Stimulated activated CD8-positive, alpha-beta memory T cell treated with anti-CD3 and anti-CD28 coated beads, Interleukin-15, amount 100 ng/mL, for 1 hour (primary cell): ENCODE data around the gene KHSRP.

Experiments
- DNase-seq: peaks from one replicate; pipeline ENCODE4 v3.0.0-alpha.2; 2020; ENCODE audit warnings: low read depth

KHSRP gene, protein sequence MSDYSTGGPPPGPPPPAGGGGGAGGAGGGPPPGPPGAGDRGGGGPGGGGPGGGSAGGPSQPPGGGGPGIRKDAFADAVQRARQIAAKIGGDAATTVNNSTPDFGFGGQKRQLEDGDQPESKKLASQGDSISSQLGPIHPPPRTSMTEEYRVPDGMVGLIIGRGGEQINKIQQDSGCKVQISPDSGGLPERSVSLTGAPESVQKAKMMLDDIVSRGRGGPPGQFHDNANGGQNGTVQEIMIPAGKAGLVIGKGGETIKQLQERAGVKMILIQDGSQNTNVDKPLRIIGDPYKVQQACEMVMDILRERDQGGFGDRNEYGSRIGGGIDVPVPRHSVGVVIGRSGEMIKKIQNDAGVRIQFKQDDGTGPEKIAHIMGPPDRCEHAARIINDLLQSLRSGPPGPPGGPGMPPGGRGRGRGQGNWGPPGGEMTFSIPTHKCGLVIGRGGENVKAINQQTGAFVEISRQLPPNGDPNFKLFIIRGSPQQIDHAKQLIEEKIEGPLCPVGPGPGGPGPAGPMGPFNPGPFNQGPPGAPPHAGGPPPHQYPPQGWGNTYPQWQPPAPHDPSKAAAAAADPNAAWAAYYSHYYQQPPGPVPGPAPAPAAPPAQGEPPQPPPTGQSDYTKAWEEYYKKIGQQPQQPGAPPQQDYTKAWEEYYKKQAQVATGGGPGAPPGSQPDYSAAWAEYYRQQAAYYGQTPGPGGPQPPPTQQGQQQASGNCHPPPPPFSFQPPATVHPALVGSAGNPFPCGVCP

DNA sequence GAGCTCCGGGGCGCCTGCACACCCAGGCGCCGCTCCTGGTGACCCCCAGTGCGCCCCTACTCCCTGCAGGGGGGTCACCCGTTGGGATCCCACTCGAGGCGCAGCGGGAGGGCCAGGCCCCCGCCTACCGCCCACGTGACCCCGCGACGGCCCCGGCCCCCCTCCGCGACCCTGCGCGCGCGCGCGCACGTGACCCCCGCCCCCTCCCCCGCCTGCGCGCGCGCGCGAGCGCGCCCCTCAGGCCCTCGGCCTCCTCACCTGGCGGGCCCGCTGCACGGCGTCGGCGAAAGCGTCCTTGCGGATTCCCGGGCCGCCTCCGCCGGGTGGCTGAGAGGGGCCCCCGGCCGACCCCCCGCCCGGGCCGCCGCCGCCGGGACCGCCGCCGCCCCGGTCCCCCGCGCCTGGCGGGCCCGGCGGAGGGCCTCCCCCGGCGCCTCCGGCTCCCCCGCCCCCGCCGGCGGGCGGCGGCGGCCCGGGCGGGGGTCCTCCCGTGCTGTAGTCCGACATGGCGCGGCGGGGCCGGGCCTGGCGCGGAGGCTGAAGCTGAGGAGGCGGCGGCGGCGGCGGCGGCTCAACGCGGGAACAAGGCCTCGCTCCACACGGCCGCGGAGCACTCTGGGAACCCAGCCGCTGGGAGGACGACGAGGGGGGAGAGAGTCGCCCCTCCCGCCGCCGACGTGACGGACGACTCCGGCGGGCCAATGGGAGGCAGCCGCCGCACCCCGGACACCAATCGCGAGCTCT lies at the start of gene KHSRP:
TSS of gene KHSRP (minus strand) at position 617 of the 744 bp plus-strand sequence. CDS start at position 507, 110 bp downstream.
- no peak for DNase-seq

DNA sequence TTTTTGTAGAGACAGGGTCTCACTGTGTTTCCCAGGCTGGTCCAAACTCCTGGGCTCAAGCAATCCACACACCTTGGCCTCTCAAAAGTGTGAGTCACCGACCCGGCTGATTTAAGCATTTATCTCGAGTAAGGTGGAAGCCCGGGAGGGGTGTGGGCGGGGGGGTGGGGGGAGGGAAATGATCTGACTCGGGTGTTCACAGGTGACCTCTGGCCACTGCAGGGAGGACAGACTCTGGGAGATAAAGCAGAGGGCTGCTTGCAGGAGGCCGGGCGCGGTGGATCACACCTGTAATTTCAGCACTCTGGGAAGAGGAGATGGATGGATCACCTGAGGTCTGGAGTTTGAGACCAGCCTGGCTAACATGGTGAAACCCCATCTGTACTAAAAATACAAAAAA lies 49.0 kb upstream of the KHSRP start:
- DNase-seq: no peak

DNA sequence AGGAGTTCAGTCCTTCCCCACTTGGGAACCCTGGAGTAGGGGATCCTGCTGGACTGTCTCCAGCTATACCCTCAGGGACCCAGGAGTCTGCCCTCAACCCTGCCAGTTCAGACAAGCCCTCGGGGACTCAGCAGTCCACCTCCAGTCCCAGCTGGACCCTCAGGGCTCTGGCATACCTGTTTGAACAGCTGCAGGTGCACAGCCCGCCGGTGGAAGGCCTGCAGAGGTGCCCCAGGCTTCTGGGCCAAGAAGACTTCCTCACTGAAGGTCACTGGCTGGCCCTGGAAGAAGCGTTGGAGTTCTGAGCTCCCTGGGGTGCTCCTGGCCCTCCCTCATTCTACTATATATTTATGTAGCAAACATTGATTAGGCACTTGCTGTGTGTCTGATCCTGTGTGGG lies 48.1 kb upstream of the KHSRP start:
- DNase-seq: no peak

DNA sequence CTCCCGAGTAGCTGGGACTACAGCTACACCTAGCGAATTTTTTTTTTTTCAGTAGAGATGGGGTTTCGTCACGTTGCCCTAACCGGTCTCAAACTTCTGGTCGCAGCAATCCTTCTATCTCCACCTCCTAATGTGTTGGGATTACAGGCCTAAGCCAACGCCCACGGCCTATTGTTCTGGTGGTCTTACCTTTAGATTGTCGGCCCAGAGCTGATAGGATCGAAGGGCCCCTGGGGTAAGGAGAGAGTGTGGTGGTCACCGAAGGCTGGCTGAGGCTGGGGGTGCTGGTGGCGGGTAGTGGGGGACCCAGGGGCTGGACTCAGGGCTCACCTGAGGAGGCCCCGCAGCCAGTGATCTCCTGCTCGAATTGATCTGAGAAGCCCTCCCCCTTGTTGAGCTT lies 46.5 kb upstream of the KHSRP start:
- DNase-seq: no peak

DNA sequence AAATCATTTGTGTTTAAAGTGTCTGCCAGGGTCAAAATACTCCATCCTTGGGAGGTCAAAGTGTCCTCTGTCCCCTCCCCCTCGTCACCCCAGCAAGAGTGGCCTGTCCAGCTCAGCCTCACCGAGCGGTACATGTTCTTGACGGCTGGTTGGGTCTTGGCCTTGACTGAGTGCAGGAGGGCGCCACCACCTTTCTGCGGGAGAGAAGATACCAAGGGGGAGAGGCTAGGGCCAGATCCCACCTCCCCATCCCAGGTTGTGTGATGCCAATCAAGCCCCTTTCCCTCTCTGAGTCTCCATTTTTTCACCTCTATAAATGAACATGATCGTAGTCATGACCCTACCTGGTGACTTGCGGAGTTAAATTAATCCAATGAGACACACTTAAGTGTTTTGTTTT lies 45.6 kb upstream of the KHSRP start:
- DNase-seq: no peak

DNA sequence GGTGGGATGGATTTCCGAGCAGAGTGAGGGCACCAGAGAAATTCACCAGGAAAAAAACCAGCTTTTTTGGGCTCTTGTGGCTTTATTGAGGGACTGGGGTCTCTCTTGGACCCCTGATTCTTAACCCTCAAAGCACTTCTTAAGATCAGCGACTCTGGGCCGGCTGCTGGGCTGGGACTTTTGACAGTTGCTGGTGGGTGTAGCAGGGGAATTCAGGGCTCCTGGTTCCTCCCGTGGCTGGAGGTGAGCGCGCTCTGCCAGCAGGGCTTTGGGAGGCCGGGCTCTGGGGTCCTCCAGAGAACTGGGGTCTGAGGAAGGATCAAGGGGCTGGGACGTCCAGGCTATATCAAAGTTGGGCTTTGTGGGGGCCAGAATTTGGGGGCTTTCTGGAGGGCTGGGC lies 42.8 kb upstream of the KHSRP start:
- no peak for DNase-seq

DNA sequence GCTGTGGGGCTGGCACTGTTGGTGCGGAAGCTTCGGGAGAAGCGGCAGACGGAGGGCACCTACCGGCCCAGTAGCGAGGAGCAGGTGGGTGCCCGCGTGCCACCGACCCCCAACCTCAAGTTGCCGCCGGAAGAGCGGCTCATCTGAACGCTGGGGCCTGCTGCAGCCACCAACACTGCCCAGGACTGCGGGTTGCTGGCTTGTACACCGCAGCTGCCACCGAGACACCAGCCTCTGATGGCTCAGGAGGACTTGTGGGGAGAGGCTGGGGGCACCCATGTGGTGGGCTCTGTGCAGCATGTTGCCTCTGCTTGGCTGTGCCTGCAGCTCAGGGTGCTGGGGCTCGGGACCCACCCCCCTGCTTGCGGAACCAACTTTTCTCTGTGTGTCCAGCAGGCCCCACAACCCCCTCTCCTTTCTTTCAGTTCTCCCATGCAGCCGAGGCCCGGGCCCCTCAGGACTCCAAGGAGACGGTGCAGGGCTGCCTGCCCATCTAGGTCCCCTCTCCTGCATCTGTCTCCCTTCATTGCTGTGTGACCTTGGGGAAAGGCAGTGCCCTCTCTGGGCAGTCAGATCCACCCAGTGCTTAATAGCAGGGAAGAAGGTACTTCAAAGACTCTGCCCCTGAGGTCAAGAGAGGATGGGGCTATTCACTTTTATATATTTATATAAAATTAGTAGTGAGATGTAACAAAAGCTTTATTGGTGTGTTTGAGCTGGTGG lies 42.1 kb upstream of the KHSRP start:
- DNase-seq: no peak

DNA sequence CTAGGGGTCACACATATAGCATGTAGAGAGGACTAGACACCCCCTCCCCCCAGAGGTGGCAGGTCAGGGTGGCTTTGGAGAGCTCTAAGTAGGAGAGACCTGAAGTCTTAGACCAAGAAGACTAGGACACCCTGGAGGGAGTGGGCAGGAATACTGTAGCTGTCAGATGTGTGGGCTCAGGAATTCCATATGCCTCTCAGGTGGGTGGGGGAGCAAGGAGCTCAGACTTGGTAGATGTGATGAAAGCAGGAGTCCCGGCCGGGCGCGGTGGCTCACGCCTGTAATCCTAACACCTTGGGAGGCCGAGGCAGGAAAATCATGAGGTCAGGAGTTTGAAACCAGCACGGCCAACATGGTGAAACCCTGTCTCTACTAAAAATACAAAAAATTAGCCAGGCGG lies 41.1 kb upstream of the KHSRP start:
- DNase-seq: no peak

DNA sequence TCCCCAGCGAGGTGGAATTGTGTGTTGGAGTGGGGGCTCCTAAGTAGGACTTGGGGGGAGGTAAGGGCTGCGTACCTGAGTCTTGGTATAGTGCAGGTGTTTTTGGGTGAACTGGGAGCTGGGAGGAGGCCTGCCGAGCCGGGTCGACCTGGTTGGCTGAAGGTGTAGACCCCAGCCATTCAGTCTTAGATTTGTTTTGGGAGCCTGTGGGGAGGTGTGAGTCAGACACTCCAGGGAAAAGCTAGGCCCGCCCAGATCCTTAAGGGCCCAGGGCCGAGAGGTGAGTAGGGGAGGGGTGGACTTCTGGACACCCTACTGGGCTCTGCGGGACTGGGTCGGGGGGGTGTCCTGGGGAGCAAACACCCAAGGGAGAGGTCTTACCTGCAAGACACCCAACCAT lies 40.4 kb upstream of the KHSRP start:
- no peak for DNase-seq

DNA sequence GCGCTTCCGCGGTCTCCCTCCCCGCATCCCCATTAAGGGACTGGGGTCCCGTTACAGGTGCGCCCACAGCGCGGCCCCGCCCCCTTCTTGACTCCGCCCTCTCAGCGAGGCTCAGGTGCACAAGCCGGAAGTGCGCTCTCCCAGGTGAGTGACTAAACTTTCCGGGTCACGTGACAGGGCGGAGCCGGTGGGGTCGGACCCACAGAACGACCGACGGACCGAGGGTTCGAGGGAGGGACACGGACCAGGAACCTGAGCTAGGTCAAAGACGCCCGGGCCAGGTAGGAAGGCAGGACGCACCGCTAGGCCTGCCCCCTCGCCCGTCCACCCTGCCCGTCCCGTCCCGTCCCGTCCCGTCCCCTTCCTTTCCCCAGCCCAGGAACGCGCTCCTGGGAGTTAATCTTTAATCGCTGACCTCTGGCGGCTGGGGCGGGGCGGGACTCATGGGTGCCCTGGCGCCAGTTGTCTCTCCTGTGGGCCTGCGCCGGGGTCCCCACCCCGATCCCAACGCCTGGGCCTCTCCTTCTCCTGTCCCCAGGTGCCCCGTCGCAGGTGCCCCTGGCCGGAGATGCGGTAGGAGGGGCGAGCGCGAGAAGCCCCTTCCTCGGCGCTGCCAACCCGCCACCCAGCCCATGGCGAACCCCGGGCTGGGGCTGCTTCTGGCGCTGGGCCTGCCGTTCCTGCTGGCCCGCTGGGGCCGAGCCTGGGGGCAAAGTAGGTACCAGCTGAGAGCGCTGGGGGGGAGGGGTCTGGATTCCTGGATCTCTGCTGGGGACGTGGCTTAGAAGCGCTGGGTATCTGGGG lies 39.7 kb upstream of the KHSRP start, which contains the start of gene CRB3:
TSS of gene CRB3 (plus strand) at position 202 of the 804 bp plus-strand sequence. CDS start at position 633, 431 bp downstream.
- DNase-seq: peak; percentile 29

DNA sequence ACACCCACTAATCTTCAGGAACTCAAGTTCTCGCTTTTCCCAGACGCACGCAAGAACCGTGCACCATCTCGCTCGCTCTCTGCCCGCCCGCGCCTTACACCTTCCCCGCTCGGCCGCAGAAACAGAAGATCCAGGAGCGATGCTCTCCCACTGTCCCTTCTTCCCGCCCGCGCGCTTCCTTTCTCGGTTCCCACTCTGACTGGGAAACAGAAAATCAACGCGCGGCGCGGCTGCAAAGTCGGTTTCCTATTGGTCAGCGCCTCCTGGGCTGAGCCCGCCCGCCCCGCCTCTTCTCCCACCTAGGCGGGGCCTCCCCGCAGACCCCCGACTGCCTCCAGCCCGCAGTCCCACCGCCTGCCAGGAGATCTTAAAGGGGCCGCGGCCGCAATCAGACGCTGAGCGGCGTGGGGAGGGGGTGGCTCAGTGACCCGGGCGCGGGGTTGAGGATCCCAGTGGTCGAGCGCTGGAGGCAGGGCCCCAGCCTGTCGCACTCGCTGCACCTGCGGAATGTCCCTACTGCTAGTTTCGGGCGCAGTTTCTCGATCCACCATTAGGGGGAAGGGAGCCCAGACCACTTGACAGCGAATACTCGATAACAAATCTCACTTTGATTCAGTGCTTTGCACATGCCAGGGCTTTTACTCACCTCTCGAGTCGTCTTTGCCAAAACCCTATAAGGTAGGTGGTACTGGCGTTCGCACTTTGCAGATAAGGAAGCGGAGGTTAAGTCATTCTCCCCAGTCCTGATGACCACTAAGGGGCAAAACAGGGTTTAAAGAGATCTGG lies 35.7 kb upstream of the KHSRP start:
- DNase-seq: peak; percentile 95

DNA sequence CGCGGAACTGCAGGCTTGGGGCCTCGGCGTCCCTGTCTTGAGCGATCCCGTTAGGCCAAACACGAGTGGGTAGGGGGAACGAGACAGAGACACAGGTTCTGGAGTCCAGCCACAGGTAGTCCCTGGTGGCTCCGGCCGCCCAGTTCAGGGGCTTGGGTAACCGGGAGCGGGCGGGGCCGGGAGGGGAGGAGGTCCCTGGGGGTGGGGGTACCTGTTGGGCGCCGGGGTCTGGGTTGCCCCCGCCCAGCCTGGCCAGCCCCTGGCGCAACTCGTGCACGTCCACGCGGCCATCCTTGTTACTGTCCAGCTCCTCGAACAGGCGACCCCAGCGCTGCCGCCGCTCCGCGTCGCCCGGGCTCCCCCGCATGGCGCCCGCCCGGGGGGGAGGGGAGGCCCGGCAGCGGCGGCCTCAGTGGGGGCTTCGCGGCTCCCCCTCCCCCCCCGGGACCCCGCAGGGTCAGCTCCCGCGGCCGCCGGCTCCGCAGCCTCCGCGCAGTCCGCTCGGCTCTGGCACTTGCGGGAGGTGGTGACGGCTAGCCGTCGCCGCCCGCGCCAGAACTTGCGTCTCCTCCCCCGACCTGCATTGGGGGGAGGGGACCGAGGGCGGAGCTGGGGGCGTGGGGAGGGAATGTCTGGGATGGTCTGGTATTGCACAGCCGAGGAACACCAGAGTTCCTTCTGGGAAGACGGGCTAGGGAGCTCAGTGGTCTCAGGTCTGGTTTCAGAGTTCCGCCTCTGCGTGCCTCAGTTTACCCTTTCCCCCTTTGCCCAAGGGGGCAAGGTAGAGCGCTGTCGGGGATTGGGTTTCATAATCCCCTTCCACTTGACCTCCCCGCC lies 34.9 kb upstream of the KHSRP start, which contains the start of gene SLC25A23:
TSS of gene SLC25A23 (minus strand) at position 531 of the 837 bp plus-strand sequence. CDS start at position 367, 164 bp downstream.
- DNase-seq: no peak

DNA sequence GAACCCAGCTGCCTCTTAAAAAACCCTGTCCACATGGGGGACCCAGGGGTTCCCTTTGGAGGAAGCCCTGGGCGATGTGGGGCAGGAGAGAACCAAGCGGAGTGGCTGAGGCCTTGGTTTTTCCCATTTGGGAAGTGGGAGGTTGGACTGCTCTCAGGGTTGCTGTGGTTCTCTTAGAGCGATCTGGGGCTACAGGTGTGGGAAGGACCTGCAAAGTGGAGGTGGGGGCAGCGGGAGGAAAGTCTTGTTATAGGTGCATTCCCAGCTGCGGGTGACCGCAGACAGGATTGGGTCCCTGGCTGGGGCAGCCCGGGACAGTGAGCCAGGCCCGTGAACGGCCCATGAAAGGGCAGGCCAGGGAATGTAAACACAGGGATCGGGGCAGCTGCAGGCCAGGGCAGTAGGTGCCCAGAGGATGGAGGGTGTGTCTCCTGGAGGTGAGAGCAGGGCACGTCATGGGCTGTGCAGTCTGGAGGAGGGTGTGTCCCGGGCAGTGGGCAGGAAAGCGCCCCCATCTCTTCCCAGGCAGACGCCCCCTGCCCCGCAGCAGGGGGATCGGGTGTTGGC lies 34.2 kb upstream of the KHSRP start:
- DNase-seq: no peak

DNA sequence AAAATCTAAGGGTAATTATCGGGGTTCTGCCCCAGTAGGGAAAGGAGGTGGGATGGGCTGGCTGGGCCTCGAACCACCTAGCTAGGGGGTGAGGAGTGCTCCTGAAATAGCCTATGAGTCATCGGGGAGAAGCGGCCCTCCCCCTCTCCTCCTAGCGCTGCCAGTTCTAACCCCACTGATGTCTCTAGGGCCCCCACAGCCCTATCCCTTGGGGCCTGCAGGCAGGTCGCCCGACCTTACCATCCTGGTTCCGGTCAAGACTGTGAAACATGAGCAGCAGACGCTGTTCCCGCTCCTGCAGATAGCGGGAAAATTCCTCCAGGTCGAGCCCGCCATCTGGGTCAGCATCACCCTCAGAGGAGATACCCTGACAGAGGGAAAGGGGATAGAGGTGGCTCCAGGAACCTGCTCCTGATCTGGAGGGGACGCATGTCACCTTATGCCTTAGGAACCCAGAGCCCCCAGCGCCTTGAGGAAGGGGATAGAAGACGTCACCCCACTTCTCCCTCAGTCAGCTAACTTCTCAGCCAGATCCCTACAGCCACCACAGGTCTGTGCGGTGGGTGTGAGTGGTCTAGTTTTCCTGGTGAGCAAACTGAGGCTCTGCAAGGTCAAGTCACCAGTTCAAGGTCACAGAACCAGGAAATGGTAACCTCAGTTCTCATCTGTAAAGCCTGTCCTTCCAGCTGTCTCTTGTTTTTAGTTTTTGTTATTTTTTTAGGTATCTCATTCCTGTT lies 33.5 kb upstream of the KHSRP start:
- DNase-seq: no peak

DNA sequence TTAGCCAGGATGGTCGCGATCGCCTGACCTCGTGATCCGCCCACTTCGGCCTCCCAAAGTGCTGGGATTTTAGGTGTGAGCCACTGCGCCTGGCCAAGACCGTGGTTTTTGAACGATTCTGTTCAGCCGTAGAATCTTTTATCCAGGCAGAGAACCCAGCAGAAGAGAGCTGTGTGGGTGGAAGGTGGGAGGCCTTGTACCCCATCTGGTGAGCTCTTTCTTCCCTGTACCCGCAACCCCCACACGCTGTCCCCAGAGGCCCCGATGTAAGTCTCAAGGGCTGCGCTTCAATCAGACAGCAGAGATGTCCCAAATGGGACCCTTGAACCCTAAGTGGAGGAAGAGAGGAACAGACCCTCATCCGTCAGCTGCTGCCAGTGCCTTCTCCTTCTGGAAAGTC lies 31.3 kb upstream of the KHSRP start:
- DNase-seq: no peak

DNA sequence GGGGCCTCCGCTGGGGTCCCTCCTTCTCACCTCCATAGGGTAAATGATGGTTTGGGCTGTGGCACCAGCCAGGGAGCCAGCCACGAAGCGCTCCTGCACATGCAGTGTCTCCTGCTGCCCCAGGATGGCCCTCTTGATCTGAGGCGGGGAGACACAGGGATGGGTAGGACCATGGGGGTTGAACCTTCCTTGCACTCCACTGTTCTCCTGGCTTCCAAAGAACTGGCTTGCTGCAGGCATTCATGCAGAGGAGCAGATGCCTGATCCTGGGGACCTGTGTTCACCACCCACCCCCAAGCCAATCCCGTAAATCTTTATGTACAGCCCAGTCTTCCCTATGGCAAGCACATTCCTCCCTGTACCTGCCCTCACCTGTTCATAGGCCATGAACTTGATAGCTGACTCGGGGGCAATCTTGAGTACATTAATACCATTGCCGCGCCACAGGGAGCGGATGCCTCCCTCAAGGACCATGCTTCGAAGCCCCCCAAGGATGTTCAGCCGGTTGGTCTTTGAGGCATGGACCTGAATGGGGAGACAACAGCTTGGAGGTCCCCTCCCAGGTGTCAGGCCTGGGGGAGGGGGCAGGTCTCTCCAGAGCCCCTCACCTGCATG lies 29.4 kb upstream of the KHSRP start:
- DNase-seq: no peak

DNA sequence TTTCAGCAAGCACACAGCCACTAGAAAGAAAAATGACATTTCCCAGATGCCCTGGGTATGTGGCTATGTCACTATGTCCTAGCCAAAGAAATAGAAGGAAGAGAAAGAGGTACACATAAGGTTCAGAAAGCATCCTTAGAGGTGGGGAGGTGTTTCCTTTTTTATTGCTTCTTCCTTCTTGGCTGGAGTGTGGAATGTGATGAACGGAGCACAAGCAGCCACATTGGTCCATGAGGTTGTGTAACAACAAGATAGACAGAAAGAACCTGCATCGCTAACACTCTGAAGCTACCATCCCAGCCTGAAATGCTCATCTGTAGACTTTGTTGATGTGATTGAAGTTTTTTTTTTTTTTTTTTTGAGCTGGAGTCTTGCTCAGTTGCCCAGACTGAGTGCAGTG lies 28.3 kb upstream of the KHSRP start:
- no peak for DNase-seq

DNA sequence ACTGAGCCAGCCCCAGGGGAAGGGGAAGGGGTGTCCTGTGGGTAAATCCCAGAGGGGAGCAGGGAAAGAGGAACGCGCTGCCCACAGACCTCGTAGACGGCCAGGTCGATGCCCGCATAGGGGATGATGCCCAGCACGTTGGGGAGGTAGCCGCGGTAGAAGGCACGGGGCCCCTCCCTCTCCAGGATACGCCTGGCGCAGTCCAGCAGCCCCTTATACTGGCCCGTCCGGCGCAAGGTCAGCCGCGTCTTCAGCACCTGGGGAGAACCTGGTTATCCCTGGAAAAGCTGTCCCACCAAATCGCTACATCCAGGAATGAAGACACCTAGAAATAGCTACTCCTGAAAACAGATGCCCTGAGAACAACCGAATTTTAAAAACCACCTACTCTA lies 27.6 kb upstream of the KHSRP start:
- no peak for DNase-seq
